Loucy (cell line): ENCODE data around the gene COBLL1.
"Not testable (repeated sequence)": the region's sequence is repeated elsewhere in the genome, so short reads cannot be mapped to it uniquely, and the experiment has no call there.

Experiments used
- EZH2phosphoT487 ChIP-seq: fragments of 200-600 bp; IDR thresholded peaks from 2 replicates; pipeline ENCODE4 v1.6.1; 2018; ENCODE audit warnings: antibody characterized with exemption, mild to moderate bottlenecking, moderate library complexity, borderline replicate concordance
- TF ChIP-seq, protein P1 (sequence below): fragments of 200-600 bp; sonication (generic); conservative IDR thresholded peaks from 2 replicates; pipeline ENCODE4 v1.5.1; 2014; ENCODE audit warnings: mild to moderate bottlenecking, antibody characterized with exemption, low read length

DNA sequence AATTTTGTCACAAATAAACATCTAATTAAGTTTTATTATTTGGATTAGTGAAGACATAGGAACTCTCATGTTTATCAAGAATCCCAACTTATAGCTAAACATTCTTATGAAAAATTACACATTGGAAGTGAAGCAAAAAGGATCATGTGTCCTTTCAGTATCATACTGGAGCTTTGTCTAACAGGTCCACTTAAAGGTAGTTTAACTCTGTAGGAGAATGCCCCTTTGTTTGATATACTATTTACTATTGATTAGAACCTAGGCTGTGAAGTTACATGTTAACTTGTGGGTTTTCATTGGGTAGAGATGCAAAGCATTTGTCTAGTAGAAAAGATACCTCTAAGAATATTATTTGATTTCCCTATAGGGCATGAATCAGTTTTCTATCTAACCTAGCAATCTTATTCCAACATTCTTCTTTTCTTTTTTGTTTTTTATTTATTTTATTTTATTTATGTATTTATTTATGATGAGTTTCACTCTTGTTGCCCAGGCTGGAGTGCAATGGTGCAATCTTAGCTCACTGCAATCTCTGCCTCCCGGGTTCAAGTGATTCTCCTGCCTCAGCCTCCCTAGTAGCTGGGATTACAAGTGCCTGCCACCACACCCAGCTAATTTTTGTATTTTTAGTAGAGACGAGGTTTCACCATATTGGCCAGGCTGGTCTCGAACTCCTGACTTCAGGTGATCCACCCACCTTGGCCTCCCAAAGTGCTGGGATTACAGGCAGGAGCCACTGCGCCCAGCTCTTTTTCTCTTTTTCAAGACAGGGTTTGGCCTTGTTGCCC lies 18.5 kb upstream of the COBLL1 start:
- TF ChIP-seq, protein P1, sequence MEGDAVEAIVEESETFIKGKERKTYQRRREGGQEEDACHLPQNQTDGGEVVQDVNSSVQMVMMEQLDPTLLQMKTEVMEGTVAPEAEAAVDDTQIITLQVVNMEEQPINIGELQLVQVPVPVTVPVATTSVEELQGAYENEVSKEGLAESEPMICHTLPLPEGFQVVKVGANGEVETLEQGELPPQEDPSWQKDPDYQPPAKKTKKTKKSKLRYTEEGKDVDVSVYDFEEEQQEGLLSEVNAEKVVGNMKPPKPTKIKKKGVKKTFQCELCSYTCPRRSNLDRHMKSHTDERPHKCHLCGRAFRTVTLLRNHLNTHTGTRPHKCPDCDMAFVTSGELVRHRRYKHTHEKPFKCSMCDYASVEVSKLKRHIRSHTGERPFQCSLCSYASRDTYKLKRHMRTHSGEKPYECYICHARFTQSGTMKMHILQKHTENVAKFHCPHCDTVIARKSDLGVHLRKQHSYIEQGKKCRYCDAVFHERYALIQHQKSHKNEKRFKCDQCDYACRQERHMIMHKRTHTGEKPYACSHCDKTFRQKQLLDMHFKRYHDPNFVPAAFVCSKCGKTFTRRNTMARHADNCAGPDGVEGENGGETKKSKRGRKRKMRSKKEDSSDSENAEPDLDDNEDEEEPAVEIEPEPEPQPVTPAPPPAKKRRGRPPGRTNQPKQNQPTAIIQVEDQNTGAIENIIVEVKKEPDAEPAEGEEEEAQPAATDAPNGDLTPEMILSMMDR, result not testable (repeated sequence)
- not testable (repeated sequence) for TF ChIP-seq EZH2phosphoT487
